ENCODE data around the gene KLHL6. TPM values are rescaled to one million over a fixed set of nuclear protein-coding genes. Genes with fewer than 3 reads are reported as not detected.
"Not testable (repeated sequence)": the region's sequence is repeated elsewhere in the genome, so short reads cannot be mapped to it uniquely, and the experiment has no call there.

Gene KLHL6
- total RNA-seq, 1 experiment from 2014 or later: not detected

DNA sequence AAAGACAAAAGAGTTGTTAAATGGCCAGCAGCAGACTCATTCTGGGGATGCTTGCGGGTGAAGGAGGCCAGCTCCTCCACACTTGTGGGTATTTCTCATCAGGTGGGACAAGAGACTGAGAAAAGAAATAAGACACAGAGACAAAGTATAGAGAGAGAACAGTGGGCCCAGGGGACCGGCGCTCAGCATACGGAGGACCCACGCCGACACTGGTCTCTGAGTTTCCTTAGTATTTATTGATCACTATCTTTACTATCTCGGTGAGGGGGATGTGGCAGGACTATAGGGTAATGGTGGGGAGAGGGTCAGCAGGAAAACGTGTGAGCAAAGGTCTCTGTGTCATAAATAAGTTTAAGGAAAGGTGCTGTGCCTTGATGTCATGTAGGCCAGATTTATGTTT, 35.2 kb downstream of the KLHL6 start:
- H2AFZ ChIP-seq (ENCODE audit: low read length): not testable (repeated sequence)

More for the DNA sequence above, 35.2 kb downstream of the KLHL6 start:
- not testable (repeated sequence) for H3K23ac ChIP-seq (ENCODE audit: insufficient read length, low read depth, low read length); H3K4me2 ChIP-seq (ENCODE audit: insufficient read depth, insufficient read length, low read length); DNase-seq; H3K27ac Mint-ChIP-seq; H4K5ac ChIP-seq (ENCODE audit: insufficient read length, low read depth, low read length); H3K4ac ChIP-seq (ENCODE audit: low read depth, low read length); H3K27me3 ChIP-seq (ENCODE audit: insufficient read depth, low read length); H2BK120ac ChIP-seq (ENCODE audit: low read depth, low read length, poor library complexity, severe bottlenecking); H2AK5ac ChIP-seq (ENCODE audit: insufficient read length, low read length); H3K79me1 ChIP-seq (ENCODE audit: insufficient read depth, low read depth, low read length, poor library complexity, severe bottlenecking); H3K27me3 Mint-ChIP-seq (ENCODE audit: low read depth); H3K9me3 ChIP-seq (ENCODE audit: control insufficient read depth, low read depth, low read length); H2BK12ac ChIP-seq (ENCODE audit: insufficient read length, low read depth, low read length); H2BK20ac ChIP-seq (ENCODE audit: low read depth, low read length, poor library complexity, severe bottlenecking); H3K36me3 Mint-ChIP-seq (ENCODE audit: insufficient read depth in 1 of 3, low read depth in 3 of 3); H2BK5ac ChIP-seq (ENCODE audit: insufficient read length, low read length); H3K23me2 ChIP-seq (ENCODE audit: insufficient read length, low read depth, low read length, poor library complexity, severe bottlenecking); H3K4me3 Mint-ChIP-seq; H3K4me1 ChIP-seq (ENCODE audit: insufficient read depth, low read length); H4K8ac ChIP-seq (replicated peaks; ENCODE audit: insufficient read length, low read depth, low read length); H3K18ac ChIP-seq (ENCODE audit: insufficient read length, low read depth, low read length); H3K56ac ChIP-seq (ENCODE audit: insufficient read length, low read depth, low read length); H3K27ac ChIP-seq (ENCODE audit: insufficient read length, low read depth, low read length); H3K79me2 ChIP-seq (ENCODE audit: insufficient read depth, low read length); H3K14ac ChIP-seq (ENCODE audit: insufficient read depth, low read length); H3K9ac ChIP-seq (ENCODE audit: extremely low read depth, insufficient read length, low read length); H2BK15ac ChIP-seq (ENCODE audit: low read depth, low read length); H4K20me1 ChIP-seq (ENCODE audit: control insufficient read depth, insufficient read depth, insufficient read length); H4K91ac ChIP-seq (ENCODE audit: insufficient read length, low read depth, low read length); H3K9me3 Mint-ChIP-seq; H3T11ph ChIP-seq (ENCODE audit: low read length)
- peaks cover 40 to 44% of the 10 kb centered on the region in 2 experiments for H3K4me1 Mint-ChIP-seq
- no CpG with 5 or more reads among the region's 8 CpGs for WGBS (ENCODE audit: extremely low coverage, insufficient read length, low lambda C conversion rate)

All from H9 (cell line).